GM19467 (cell line): Measurements from ENCODE around the gene NPS.

Source experiments
- ATAC-seq: cut with Tn5 transposase; IDR thresholded peaks from one replicate; pipeline ENCODE4 v1.9.1; 2021; ENCODE audit warnings: mild to moderate bottlenecking, moderate library complexity; ENCODE audit not compliant: unreplicated experiment

The NPS gene

GRCh38 chr10:127556916-127557315 is 7.8 kb downstream of the NPS start:
- ATAC-seq: no peak

GRCh38 chr10:127561647-127562046 is 12.5 kb downstream of the NPS start:
- no peak for ATAC-seq

- ATAC-seq: no peak
These were observed 14.8 kb downstream of the NPS start for GRCh38 chr10:127563718-127564553.

- ATAC-seq: no peak
These were observed 15.5 kb downstream of the NPS start for GRCh38 chr10:127564644-127565043.

- ATAC-seq: no peak
These were observed 16.5 kb downstream of the NPS start for GRCh38 chr10:127565583-127565982.

GRCh38 chr10:127569210-127569609 is 20.1 kb downstream of the NPS start:
- no peak for ATAC-seq

- no peak for ATAC-seq
These were observed 20.9 kb downstream of the NPS start for GRCh38 chr10:127570036-127570435.

- ATAC-seq: no peak
These were observed 22.3 kb downstream of the NPS start for GRCh38 chr10:127571386-127571785.

GRCh38 chr10:127576051-127576450 is 26.9 kb downstream of the NPS start:
- ATAC-seq: no peak

GRCh38 chr10:127576740-127577161 is 27.6 kb downstream of the NPS start:
- no peak for ATAC-seq

GRCh38 chr10:127577376-127578258 is 28.5 kb downstream of the NPS start:
- no peak for ATAC-seq

GRCh38 chr10:127578259-127578960 is 29.3 kb downstream of the NPS start:
- no peak for ATAC-seq

- ATAC-seq: no peak
These were observed 29.8 kb downstream of the NPS start for GRCh38 chr10:127578961-127579305.

- no peak for ATAC-seq
These were observed 30.5 kb downstream of the NPS start for GRCh38 chr10:127579640-127580039.

GRCh38 chr10:127580822-127581221 is 31.7 kb downstream of the NPS start:
- ATAC-seq: no peak

- ATAC-seq: no peak
These were observed 36.5 kb downstream of the NPS start for GRCh38 chr10:127585519-127586023.

GRCh38 chr10:127587668-127588365 is 38.7 kb downstream of the NPS start:
- ATAC-seq: no peak

- no peak for ATAC-seq
These were observed 43.5 kb downstream of the NPS start for GRCh38 chr10:127592586-127592985.

- no peak for ATAC-seq
These were observed 51.4 kb downstream of the NPS start for GRCh38 chr10:127600479-127600878.
